HL-60/S4 treated with retinoic acid at 250 ng/mL for 4 days and 3 days (cell line): ENCODE results near the gene INPPL1.
"Not testable (repeated sequence)": the region's sequence is repeated elsewhere in the genome, so short reads cannot be mapped to it uniquely, and the experiment has no call there.

Source experiments
- in situ Hi-C: fragments of 300-500 bp; cut with MboI; formaldehyde crosslinking; loops from 2 replicates; pipeline ENCODE4 v1.7.0; 2022; ENCODE audit warnings: low sequenced_read_pairs

The INPPL1 gene

DNA sequence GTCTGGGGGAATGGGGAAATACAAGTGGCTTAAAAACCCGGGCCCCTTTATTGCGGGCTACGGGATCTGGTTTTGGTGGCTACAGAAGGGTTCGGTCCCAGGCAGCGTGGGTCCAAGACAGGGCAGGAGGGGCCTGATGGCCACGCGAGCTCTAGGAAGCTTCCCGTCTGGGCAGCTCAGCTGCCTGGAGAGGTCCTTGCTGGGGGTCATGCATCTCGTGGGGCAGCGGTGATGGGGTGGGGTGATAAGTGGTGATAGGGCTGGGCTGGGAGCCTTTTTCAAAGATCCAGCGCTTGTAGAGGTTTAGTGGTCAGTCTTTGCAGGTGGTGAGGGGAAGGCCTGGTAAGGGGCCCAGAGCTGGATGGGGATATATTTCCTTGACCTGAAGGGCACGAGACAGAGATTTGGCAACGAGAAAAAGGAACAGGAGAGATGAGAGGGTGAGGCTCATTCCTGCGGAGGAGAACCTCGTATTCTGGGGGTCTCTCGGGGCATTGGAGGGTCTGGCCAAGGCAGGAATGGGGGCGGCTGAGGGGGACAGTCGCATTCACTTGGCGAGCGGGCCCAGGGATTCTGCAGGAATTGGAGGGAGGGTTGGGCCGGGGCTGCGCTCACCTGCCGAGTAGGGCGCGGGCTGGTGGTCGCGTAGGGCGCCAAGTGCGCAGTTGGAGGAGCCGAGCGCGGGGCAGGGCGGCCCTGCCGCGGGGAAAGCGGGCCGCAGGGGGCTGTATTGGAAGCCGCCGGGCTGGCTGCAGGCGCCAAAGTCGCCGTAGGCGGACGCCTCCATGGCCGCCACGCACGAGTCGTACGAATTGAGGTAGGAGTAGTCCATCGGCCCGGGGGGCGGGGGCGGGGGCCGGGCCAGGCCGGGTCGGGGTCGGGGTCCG, 18.8 kb downstream of the INPPL1 start:
- in situ Hi-C loops = no loop called here

DNA sequence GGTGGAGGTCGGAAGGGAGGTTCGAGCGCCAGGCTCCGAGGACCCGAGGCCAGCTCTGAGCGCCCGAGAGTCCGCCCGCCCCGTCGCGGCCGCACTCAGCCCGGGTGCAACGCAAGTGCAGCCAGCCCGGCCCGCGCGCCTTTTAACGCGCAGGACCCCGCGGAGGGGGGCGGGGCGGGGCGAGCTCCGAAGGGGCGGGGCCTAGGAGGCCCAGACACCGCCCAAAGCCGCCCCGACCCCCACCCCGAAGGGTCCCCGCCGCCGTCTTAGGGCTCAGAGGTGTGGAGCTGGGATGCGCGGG, 19.4 kb downstream of the INPPL1 start, which contains the start of gene PHOX2A:
PHOX2A (minus strand) TSS at position 117 of the 301 bp plus-strand sequence. CDS start 172 bp downstream, outside the sequence.
- in situ Hi-C loops = no loop called here

DNA sequence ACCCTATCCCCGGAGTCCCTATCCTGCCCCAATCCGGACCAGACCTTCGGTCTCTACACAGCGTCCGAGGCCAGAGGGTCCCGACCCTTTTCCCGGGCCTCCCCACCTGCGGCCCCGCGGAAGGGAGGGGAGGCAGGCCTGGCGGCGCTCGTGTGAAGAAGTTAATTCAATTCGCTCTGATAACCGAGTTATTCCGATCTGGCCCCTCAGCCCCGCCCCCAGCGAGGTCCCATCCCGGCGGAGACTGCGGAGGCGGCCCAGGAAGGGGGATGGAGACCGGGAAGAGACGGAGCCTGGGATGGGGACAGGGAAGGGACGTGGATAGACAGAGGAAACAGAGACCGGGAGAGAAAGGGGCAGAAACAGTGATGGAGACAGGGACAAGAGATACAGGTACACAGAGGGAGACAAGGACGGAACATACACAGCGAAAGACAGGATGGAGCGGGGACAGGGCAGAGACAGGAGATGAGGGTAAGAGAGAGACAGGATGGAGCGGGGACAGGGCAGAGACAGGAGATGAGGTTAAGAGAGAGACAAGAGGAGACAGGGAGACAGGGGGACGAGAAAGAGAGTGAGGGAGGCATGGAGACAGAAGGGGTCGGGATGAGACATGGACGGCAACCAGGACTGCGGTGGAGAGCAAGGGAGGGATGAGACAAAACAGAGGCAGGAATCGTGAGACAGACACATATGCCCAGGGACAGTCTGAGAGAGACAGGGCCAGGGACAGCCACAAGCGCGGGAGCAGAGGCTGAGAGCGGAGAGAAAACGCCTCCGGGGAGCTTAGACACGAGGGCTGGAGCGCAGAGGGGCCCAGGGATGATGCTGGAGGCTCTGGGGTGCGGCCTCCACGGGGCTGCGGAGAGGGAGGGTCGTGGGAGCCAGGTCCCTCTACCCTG, 20.0 kb downstream of the INPPL1 start:
- in situ Hi-C loops = no loop called here

DNA sequence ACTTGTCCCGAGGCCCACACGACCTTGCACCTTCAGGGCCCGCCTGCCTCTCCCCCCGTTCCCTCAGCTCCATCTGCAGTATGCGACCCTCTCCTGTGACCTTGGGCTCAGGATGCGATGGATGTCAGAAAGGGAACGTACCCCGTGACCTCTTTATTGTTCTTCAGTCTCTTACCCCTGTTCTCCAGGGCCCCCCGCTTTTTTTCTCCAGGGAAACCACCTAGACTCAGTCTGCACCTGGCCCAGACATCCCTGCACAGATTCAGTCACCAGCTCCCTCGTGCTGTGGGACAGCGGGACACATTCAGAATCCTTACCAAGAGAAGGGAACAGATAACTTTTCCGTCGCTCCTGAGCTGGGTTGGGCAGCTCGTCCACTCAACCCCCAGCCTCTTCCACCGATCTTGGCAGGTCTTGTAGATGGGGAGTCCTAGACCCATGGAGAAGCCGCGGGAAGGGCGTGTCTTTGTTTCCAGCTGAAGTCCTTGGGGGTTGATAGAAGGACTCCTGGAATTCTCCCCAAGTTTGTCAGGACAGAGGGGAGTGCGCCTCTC, 20.8 kb downstream of the INPPL1 start:
- in situ Hi-C loops = no loop called here

DNA sequence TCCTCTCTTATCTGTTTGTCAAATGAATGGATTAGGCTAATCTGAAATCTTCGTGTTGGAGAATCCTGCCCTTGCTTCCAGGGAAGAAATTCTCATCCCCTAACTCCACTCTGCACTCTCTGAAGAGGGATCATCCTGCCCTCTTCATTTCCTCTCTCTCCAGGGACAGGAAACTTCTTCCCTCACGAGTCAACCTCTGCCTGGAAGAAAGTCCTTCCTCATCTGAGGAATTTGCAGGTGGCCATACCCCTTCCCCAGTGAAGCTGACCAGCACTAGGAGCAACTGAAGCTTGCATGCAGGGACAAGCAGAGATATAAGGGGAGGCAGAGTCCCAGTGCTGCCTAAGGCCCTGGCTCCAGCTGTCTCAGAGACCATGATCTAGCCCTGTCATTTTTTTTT, 23.0 kb downstream of the INPPL1 start:
- in situ Hi-C loops = no loop called here

DNA sequence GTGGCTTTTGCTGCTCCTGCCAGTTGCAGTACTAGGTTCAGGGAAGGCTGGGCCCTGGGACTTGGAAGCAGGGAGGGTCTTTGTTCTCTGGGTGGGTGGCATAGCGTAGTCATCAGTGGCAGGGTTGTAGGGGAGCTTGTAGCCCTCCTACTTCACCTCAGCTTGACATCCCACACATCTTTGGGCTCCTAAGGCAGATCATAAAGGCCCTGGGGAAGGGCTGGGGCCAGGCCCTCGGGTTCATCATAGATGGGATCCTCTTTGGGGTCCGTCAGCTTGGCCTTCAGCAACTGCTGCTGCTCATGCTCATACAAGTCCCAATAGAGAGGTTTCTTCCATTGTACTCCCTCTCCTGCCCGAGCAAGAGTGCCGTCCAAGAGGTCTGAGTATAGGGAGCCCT, 25.4 kb downstream of the INPPL1 start:
- in situ Hi-C loops = no loop called here

DNA sequence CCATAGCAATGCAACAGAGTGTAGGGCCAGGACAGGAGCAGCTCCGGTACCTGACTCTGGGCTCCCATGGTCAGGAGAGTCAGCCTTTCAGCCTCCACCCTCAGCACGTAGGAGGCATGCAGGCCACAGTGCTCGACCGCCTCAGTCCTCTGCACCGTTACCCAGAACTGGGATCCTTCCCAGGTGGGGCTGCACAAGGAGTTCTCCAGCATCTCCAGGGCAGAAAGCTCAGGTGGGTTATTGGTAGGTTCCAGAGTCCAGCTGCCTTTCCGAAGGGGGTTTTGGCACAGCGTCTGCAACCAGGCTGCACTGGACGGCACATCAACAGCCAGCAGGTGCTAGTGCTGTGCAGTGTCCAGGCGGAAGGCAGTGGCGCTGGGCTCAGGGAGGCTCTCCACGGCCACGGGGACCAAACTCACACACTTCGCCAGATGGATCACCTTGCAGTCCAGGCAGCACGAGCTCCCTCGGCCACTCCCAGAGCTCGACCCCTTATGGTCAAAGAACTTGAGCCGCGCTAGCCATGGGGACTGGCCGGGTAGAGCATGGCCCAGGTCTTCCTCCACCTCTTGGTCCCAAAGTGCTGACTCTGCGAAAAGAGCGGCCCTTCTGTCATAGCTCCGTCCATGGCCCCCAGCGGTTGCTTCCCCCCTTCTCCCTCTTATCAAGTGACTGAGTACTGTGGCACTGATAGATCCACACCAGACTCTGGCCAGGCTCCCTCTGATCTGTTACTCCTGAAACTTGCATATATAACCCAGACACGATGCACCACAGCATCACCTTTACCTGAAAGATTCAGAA, 26.3 kb downstream of the INPPL1 start:
- in situ Hi-C loops = no loop called here

DNA sequence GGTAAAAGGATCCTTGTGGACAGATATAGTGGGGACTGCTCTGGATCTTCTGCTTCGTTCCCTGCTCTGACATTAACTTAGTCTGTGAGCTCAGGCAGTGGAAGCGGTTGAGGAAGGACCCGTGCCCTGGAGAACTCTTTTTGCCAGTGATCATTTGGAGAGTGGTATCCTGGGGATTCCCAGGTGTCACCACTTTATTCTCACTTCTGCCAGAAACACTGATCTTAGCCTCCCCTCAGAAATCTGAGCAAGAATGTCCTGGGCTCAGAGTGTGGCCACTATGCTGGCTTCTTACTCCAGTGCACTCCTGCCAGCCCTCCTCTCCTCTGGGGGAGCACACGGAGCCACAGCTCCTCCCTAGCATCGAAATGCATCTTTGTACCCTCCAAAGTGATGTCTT, 27.0 kb downstream of the INPPL1 start:
- in situ Hi-C loops = no loop called here

DNA sequence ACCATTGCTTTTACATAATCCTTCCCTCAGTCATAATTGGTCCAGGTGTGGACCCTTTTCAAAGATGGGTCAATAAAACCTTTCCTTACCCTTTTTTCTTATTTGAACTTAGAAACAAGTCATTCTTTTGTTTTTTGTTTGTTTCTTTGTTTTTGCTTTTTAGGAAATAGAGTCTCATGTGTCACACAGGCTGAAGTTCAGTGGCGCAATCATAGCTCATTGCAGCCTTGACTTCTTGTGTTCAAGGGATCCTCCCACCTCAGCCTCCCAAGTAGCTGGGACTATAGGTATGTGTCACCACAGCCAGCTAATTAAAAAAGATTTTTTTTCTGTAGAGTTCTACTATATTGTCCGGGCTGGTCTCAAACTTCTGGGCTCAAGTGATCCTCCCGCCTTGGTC, 28.8 kb downstream of the INPPL1 start:
- in situ Hi-C loops = no loop called here

DNA sequence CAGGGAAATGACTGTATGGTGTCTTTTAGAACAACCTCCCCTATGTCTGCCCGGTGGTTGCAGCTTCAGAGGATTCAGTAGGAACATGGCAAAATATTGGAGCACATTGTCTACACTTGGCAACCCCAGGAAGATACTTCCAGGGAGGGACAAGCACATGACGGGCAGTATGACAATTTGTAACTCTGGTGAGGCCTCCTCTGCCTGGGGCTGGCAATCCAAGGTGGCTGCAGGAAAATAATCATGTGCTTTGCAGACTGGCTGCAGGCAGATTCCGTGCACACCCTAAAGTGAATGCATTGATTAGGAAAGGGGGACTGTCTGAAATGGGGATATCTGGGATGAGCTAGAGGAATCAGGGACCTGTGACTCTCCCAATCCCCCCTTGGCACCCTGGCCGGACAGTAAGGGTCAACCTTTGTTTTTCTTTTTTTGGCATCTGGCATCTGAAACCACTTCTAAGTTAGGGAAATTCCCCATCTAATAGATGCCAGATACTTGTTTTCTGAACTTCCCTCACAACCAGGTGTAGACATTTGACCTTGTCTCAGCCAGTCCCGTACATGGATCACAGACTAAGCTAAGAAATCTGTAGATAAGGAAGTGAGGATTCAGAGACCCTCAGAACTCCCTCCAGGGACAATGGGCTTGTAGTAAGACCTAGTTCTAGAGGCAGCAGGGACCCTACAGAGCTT, 29.9 kb downstream of the INPPL1 start:
- in situ Hi-C loops = no loop called here

DNA sequence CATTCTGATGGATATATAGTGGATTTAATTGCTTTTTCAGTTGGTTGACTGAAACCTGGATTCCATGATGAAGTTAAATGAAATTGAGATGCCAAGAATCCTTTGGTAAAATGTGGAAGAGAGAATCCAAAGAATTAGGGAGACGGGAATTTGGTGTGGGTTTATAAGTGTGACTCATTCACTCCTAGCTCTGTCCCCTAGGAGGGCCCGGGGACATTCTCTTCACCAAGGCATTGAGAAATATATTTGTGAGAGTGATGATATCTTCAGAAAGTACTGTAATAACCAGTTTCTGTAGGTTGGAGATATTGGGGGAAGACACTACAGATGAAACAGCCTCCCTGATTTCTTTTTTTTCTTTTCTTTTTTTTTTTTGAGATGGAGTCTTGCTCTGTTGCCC, 33.0 kb downstream of the INPPL1 start:
- in situ Hi-C loops = no loop called here

DNA sequence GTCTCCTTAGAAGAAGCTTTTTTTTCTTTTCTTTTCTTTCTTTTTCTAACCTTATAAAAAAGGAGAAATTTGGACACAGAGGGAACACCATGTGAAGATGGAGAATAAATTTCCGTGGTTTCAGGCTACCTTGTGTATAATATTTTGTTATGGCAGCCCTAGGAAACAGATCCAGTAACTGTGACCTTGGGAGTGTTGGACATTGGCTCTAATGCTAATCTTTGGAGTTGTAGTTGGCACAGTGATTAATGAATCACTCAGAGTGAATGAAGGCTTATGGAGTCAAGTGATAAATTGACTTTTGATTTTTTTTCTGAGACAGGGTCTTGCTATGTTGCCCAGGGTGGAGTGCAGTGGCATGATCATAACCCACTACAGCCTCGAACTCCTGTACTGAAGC, 34.9 kb downstream of the INPPL1 start:
- in situ Hi-C loops = no loop called here

DNA sequence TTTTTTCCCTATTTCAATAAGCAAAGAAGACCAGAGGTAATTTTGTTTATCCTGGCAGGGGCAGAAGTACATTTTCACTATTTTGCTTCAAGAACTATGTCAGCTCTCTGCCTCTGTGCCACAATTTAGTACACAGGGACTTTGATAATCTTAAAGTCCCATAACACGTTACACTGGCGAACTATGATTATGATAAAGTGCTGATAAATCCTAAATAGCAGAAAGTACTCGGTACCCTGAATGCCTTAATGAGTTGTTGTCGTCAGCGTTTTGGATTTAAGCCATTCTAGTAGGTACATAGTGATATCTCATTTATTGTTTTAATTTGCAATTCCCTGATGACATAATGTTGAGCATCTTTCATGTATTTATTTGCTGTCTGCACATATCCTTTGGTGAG, 36.0 kb downstream of the INPPL1 start:
- in situ Hi-C loops = no loop called here

DNA sequence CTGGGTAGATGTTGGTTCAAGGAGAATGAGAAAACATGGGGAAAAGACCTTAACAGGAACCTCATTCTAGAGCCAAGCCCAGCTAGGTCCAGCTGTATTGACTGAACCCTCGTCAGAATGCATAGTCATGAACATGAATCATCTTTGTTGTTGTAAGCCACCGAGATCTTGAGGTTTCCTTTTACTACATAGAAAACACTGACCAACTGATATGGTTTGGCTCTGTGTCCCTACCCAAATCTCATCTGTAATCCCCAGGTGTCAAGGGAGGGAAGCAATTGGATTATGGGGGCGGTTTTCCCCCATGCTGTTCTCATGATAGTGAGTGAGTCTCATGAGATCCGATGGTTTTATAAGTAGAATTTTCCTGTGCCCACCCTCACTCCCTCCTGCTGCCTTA, 38.8 kb downstream of the INPPL1 start:
- in situ Hi-C loops = no loop called here

DNA sequence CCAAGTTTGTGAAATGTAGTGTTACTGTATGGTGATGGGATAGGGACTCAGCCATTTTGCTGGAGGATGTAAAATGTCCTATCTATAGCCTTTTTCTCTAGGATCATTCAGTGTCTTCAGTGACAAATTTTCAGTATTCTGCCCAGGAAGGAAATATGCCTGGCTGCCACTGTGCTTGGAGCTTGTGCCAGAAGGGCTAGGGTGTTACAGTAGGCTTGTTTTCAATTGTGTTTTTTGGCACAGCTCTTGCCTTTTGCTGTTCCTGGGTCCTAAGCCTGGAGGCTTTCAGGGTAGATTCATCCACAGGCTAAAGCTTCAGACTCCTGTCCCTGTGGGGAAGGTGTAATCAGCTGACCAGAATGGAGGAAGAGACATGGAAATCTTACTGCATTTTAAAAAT, 41.4 kb downstream of the INPPL1 start:
- in situ Hi-C loops = no loop called here

DNA sequence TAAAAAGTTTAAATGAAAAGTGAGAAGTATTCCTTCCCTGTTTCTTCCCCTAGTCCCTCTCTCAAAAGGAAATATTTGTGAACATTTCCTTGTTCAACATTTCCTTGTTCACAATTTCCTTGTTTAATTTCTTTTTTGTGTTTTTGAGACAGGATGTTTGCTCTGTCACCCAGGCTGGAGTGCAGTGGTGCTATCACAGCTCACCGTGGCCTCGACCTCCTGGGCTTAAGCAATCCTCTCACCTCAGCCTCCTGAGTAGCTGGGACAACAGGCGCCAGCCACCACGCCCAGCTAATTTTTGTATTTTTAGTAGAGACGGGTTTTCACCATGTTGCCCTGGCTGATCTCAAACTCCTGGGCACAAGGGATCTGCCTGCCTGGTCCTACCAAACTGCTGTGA, 42.4 kb downstream of the INPPL1 start:
- in situ Hi-C loops = not testable (repeated sequence)

DNA sequence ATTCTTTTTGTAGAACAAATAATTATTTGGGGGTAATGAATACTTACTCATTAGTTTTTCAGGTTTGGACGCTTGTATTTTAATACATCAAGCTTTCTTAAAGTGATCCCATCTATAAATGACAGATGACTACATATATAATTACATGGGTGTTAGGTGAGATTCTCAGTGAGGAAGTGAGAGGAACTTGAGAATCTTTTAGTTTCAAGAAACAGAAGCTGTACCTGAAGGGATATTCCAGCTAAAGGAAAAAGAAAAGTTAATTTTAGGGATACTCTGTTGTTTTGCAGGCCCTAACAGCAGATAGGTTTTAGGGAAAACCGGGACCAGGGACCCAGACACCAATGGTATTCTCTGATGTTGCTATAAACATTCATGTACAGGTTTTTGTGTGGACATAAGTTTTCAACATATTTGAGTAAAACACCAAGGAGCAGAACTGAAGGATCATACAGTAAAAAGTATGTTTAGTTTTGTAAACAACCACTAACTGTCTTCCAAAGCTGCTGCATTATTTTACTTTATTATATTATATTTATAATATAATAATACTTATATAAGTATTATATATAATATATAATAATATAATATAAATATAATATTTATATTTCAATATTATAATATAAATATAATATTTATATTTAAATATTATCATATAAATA, 43.5 kb downstream of the INPPL1 start:
- in situ Hi-C loops = no loop called here

DNA sequence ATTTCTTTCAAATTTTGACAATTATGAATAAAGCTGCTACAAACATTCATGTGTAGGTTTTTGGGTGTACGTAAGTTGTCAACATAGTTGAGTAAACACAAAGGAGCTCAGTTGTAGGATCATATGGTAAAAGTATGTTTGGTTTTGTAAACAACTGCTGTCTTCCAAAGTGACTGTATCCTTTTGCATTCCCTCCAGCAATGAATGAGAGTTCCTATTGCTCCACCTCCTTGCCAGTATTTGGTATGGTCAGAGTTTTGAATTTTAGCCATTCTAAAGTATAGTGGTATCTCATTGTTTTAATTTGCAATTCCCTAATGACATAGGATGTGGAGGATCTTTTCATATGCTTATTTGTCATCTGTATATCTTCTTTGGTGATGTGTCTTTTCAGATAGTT, 47.4 kb downstream of the INPPL1 start:
- in situ Hi-C loops = no loop called here

DNA sequence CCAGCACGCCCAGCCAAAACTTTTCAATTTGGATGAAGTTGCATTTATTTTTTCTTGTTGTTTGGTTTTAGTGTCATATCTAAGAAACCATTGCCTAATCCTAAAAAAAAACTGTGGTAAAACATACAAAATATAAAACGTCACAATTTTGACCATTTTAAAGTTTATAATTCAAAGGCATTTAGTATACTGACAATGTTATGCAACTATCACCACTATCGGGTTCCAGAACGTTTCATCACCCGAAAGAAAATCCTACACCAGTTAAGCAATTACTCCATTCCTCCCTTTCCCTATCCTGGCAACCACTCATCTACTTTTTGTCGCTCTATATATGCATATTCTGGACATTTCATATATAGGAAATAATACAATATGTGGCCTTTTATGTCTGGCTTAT, 49.9 kb downstream of the INPPL1 start:
- in situ Hi-C loops = no loop called here

DNA sequence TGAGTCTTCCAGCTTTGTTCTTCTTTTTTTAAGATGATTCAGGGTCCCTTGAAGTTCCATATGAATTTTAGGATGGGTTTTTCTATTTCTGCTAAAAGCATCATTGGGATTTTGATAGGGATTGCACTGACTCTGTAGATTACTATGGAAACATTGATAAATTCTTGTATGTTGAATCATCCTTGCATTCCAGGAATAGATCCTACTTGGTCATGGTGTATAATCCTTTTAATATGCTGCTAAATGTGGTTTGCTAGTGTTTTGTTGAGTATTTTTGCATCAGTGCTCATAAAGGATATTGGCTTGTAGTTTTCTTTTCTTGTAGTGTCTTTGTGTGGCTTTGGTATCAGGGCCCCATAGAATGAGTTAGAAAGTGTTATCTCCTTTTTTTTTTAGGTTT, 54.3 kb downstream of the INPPL1 start:
- in situ Hi-C loops = loop anchor here (25.0 kb wide), 1 partner anchor 133 kb away; no protein-coding TSS in a partner anchor
